GM19193 (cell line): ENCODE measurements around the gene RPL35A.

ENCODE experiments used
- POLR2A ChIP-seq: IDR thresholded peaks from 4 replicates; pipeline ENCODE4 v1.6.1; 2011; ENCODE audit not compliant: insufficient read depth, insufficient read length; ENCODE audit errors: extremely low read depth

RPL35A gene

DNA sequence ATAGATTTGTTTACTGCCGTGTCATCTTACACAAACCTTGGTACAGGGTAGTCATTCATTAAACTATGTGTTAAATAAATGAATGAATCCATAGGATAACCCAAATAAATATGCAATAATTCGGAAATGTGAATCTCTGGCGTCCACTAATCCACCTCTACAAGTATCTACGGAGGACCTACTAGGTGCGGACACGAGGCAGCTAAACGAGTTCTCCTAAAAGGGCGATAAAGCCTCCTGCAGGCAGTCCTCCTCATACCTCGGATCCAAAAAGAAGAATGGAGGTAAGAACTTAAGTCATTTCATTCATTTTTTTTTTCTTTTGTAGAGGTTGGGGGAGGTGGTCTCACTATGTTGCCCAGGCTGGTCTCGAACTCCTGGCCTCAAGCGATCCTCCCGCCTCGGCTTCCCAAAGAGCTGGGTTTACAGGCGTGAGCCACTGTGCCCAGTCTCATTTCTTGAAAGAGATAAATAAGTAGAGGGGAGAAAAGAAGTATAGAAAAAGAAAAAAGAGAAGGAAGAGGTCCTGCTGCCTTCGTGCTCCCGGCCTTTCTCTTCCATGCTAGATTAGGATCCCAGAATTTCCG is 706 bp upstream of the RPL35A start:
- TF ChIP-seq POLR2A = no peak

DNA sequence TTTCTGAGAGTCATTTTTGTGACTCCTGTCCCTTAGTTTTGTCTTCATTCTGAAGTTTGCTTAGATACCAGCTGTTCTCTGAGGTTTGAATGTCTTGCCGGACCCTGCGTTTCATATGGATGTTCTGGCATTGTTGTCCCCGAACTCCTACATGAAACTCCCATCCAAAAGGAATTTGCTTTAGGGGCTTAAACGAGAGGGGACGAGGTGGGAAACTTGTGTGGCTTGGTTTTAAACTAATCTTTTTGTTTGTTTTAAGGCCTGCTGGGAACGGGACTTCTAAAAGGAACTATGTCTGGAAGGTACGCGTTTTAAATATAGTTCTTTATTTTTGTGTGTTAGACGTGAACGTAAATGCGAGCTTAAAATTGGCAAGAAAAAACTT is 679 bp downstream of the RPL35A start:
- no peak for TF ChIP-seq POLR2A

DNA sequence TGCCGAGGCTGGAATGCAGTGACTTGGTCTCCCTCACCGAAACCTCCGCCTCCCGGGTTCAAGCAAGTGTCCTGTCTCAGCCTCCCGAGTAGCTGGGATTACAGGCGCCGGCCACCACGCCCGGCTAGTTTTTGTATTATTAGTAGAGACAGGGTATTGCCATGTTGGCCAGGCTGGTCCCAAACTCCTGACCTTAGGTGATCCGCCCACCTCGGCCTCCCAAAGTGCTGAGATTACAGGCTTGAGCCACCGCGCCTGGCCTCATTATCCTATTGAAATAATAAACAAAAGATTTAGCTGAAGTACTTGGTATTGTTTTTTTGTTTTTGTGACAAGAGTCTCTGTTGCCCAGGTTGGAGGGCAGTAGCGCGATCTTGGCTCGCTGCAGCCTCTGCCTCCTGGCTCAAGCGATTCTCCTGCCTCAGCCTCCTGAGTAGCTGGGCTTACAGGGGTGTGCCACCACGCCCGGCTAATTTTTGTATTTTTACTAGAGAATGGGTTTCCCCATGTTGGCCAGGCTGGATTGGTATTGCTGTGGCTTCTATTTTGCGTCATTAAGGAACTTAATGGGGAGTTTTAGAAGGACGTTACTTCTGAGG is 1.5 kb downstream of the RPL35A start:
- TF ChIP-seq POLR2A = no peak

DNA sequence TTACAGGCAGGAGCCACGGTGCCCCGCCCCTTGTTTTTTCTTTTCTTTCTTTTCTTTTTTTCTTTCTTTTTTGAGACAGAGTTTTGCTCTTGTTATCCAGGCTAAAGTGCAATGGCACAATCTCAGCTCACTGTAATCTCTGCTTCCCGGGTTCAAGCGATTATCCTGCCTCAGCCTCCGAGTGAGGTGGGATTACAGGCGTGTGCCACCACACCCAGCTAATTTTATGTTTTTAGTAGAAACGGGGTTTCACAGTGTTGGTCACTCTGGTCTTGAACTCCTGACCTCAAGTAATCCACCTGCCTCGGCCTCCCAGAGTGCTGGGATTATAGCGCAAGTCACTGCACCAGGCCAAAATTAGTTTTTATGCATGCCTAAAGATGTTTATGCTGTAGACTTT is 2.5 kb downstream of the RPL35A start:
- TF ChIP-seq POLR2A = no peak

DNA sequence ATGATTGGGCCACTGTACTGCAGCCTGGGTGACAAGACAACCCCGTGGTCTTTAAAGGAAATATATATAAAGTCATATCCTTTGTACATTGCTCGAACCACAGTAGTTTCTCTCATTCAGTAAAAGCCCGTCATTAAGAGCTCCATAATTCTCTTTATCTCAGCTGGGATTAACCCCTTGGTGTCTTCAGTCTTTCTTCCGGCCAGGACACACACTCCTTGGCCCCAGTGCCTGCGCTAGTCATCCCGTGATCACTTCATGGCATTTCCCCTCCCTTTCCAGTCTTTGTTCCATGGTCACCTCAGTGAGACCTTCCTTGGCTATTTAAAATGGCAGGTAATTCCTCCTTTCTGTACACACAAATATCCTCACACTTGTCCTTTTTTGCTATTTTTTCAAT is 3.3 kb downstream of the RPL35A start:
- no peak for TF ChIP-seq POLR2A

DNA sequence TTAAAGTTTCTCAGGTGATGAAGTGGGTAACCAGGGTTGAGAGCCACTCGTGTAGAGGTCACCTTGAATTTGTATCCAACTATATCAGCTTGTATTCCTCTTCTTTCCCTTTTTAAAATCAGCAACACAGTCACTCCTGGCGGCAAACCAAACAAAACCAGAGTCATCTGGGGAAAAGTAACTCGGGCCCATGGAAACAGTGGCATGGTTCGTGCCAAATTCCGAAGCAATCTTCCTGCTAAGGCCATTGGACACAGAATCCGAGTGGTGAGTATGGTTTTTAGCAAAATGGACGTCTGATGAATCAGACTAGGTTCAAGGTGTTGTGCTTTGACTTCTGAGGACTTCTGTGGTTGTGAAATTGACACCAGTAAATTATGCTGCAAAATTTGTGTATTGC is 3.9 kb downstream of the RPL35A start:
- no peak for TF ChIP-seq POLR2A

DNA sequence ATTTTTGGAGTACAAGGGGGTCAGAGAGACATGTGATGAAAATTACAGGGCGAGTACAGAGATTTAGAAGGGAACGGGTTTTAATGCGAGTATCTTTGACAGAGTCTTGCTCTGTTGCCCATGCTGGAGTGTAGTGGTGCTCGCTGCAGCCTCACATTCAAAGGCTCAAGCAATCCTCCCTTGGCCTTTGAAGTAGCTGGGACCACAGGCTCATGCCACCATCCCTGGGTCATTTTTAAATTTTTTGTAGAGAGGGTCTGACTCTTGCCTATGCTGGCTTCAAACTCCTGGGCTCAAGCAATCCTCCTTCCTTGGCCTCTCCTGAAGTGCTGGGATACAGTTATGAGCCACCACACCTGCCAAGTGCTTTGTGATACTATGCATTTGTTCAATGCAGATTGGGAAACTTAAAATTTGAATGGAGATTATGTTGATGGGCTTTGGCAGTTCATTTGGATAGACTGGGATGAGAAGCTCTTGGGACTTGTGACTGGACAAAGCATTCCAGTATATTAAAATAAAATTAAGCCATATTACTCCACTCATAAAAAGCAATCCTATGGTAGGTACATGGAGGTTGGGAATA is 6.0 kb downstream of the RPL35A start:
- TF ChIP-seq POLR2A = no peak

DNA sequence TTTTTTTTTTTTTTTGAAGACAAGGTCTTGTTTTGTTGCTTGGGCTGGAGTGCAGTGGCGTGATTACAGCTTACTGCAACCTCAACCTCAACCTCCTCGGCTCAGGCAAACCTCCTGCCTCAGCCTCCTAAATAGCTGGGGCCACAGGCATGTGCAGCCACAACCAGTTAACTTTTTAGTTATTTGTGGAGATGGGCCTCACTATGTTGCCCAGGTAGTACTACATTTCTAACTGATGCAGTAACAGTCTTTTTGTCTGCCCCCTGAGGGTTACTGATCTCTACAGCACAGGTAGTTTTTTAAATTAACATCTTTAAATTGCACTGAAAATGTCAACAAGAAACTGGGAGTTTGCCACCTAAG is 6.6 kb downstream of the RPL35A start:
- no peak for TF ChIP-seq POLR2A

DNA sequence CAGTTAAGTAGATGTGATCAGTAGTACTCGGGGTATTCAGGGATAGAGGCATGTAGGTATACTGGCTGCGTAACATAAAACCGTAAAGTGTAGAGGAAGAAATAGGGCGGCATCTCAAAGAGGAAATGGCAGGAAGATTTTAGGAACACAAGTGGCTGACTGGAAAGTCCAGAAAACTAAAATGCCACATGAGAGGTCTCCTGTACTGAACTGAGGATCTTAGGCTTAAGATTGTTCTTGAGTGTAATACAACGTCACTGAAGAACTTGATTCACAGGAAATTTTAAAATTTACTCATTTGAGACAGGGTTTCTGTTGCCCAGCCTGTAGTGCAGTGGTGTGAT is 7.8 kb downstream of the RPL35A start:
- no peak for TF ChIP-seq POLR2A

DNA sequence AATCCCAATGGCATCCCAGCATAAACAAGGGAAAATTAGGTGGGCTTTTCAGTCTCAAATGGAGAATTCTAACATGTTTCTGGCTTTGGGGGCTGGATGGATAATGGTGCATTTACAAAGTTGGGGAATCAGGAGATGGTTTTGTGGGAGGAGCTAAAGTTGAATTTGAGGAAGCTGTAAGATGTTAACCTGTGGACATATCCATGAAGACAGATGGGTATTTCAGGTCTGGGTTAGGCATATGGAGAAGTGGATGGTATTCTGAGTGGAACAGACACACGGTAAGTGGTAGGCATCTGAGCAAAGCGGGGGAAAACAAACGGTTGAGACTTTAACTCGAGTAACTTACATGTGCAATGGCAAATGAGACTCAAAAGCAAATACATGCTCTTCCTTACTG is 8.4 kb downstream of the RPL35A start:
- no peak for TF ChIP-seq POLR2A

DNA sequence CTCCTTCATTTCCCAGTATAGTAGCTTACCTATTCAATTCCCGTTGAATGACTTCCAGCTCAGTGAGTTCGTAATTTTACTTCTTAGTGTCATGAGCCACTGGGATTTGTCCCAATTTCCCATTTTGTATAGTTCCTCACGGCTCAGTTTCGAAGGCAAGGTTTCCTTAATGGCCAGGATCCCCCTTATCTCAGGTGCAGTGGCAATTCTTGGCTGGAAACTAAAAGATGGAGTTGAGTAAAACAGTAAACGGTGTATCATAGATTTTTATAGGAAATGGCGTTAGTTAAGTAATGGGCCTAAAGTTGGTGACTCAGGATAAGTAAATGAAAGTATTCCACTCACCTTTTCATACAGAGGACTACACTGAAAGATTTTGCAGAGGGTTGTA is 9.5 kb downstream of the RPL35A start:
- TF ChIP-seq POLR2A = no peak

DNA sequence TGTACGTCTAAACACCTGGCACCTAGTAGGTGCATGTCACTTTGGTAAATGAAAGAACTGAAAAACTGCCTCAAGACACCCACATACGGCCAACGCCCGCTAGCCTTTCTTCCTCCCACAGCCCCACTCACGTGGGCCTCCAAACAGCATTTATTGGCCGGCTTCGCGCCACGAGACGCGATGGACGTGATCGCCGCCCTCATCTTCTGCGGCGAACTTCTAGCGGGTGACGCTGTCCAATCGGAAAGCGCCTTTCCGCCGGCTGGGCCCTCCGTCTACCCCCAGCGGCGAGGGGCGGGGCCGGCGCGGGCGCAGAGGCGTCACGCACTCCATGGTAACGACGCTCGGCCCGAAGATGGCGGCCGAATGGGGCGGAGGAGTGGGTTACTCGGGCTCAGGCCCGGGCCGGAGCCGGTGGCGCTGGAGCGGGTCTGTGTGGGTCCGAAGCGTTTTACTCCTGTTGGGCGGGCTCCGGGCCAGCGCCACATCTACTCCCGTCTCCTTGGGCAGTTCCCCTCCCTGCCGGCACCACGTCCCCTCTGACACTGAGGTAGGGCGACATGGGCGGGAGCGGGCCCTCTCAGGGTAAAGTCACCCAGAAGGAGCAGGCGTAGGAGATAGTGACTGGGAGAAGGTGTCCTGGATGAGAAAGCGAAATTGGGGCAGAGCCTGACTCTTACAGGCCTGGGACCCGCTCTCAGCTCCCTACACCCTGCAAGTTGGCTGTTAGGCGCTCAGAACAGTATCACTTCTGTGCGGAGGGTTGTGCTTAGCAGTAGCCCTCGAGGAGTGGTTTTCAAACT is 10.1 kb downstream of the RPL35A start, which contains the start of gene LMLN:
Gene LMLN (plus strand): TSS at position 327 of the 803 bp plus-strand sequence. CDS start 29 bp downstream, at position 356.
- TF ChIP-seq POLR2A = peak; percentile 69

DNA sequence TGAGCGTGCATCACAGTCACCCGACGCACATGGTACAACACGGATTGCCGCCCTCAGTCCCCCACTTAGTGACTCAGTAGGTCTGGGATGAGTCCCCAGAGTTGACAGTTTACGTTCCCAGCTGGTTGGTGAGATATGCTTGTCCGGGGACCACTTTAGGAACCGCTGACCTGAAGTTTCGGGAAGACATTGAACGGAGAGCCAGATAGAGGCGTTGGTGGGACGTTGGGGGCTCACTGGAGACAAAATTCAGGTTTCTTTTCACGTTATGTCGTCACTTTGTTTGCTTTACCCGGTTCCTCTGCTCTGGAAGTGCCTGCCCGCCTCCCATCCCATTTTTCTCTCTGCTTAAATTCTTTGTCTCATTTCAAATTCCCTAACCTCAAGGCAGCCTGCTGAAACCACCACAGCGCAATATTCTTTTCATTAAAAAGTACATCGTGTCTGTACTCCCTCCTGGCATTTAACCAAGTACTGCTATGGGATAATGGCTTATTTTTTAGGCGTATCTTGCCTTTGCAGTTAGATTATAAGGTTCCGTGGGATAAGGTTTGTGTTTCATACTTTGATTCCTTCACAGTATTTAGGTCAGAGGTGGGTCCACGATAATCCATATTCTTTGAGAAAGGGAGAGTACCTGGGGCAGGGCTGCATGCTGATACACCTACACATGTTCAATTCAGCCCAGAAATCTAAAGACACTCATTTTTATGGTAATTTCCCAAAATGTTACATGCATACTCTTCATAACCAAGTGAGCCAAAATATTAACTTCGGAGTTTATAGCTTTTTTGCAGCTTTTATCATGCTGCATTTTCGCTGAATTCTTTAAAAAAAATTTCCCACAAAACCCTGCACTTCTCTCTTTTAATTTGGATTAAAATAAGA is 10.9 kb downstream of the RPL35A start:
- TF ChIP-seq POLR2A = no peak

DNA sequence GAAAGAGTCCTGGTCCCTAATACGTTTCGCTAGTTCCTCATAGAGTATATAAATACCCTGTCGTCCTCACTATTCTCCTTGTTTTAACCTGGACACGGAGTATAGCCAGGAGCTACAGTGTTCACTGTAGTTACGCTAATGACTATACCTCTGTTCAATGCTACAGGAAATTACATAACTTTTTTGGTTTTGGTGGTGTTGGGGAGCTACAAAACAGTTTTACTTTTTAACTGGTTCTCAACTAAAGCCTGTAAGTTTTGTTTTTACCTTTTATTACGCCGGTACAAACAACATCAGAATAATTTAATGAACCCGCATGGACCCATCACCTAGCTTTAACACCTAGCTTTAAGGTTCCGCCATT is 11.6 kb downstream of the RPL35A start:
- no peak for TF ChIP-seq POLR2A
